Measurements from ENCODE around the gene GAL.

The GAL gene

GRCh38 chr11:68693484-68693882 is 9.1 kb downstream of the GAL start:
- Mint-ChIP-seq H3K9me3 (no peaks in the 10 kb centered on the region), H3K27me3 (peaks cover 26% of the 10 kb centered on the region), H3K27ac (no peak overlapping the region), H3K36me3 (ENCODE audit: low read depth) (no peaks in the 10 kb centered on the region), H3K4me3 (no peak overlapping the region), H3K4me1 (ENCODE audit: low read depth) (no peaks in the 10 kb centered on the region)
- intact Hi-C loops (cut with micrococcal nuclease), result no loop called here

GRCh38 chr11:68694431-68695297 is 10.3 kb downstream of the GAL start:
- no peaks in the 10 kb centered on the region for H3K4me1 Mint-ChIP-seq (ENCODE audit: low read depth)
- intact Hi-C loops (cut with micrococcal nuclease), result no loop called here
- H3K9me3 Mint-ChIP-seq, result no peaks in the 10 kb centered on the region
- H3K4me3 Mint-ChIP-seq, result no peak overlapping the region
- H3K27me3 Mint-ChIP-seq, result peaks cover 23% of the 10 kb centered on the region
- no peaks in the 10 kb centered on the region for H3K36me3 Mint-ChIP-seq (ENCODE audit: low read depth)
- no peak overlapping the region for H3K27ac Mint-ChIP-seq

GRCh38 chr11:68695531-68695930 is 11.2 kb downstream of the GAL start:
- H3K36me3 Mint-ChIP-seq (ENCODE audit: low read depth), result no peaks in the 10 kb centered on the region
- intact Hi-C loops (cut with micrococcal nuclease), result no loop called here
- peaks cover 15% of the 10 kb centered on the region for H3K27me3 Mint-ChIP-seq
- H3K4me1 Mint-ChIP-seq (ENCODE audit: low read depth), result no peaks in the 10 kb centered on the region
- H3K4me3 Mint-ChIP-seq, result no peak overlapping the region
- H3K9me3 Mint-ChIP-seq, result no peaks in the 10 kb centered on the region
- H3K27ac Mint-ChIP-seq, result no peak overlapping the region

GRCh38 chr11:68698993-68699392 is 14.6 kb downstream of the GAL start:
- Mint-ChIP-seq H3K27me3 (peaks cover 7% of the 10 kb centered on the region), H3K9me3 (no peaks in the 10 kb centered on the region), H3K4me1 (ENCODE audit: low read depth) (no peaks in the 10 kb centered on the region), H3K27ac (no peak overlapping the region), H3K36me3 (ENCODE audit: low read depth) (no peaks in the 10 kb centered on the region), H3K4me3 (no peak overlapping the region)
- intact Hi-C loops (cut with micrococcal nuclease), result no loop called here

GRCh38 chr11:68704887-68705286 is 20.5 kb downstream of the GAL start:
- H3K27me3 Mint-ChIP-seq, result peaks cover 3% of the 10 kb centered on the region
- no peak overlapping the region for H3K4me3 Mint-ChIP-seq
- H3K27ac Mint-ChIP-seq, result no peak overlapping the region
- peaks cover 5% of the 10 kb centered on the region for H3K4me1 Mint-ChIP-seq (ENCODE audit: low read depth)
- intact Hi-C loops (cut with micrococcal nuclease), result no loop called here
- H3K36me3 Mint-ChIP-seq (ENCODE audit: low read depth), result no peaks in the 10 kb centered on the region
- no peaks in the 10 kb centered on the region for H3K9me3 Mint-ChIP-seq

GRCh38 chr11:68707527-68707926 is 23.2 kb downstream of the GAL start:
- Mint-ChIP-seq H3K27ac (no peak overlapping the region), H3K36me3 (ENCODE audit: low read depth) (no peaks in the 10 kb centered on the region), H3K4me1 (ENCODE audit: low read depth) (peaks cover 5% of the 10 kb centered on the region), H3K4me3 (no peak overlapping the region), H3K27me3 (no peaks in the 10 kb centered on the region), H3K9me3 (no peaks in the 10 kb centered on the region)
- intact Hi-C loops (cut with micrococcal nuclease), result no loop called here

- intact Hi-C loops (cut with micrococcal nuclease), result no loop called here
- no peaks in the 10 kb centered on the region for H3K9me3 Mint-ChIP-seq
- no peaks in the 10 kb centered on the region for H3K36me3 Mint-ChIP-seq (ENCODE audit: low read depth)
- no peaks in the 10 kb centered on the region for H3K27me3 Mint-ChIP-seq
- no peak overlapping the region for H3K27ac Mint-ChIP-seq
- no peak overlapping the region for H3K4me3 Mint-ChIP-seq
- peaks cover 5% of the 10 kb centered on the region for H3K4me1 Mint-ChIP-seq (ENCODE audit: low read depth)
These were observed 24.7 kb downstream of the GAL start for GRCh38 chr11:68709062-68709461.

GRCh38 chr11:68710409-68710808 is 26.1 kb downstream of the GAL start:
- intact Hi-C loops (cut with micrococcal nuclease), result no loop called here
- peaks cover 5% of the 10 kb centered on the region for H3K4me1 Mint-ChIP-seq (ENCODE audit: low read depth)
- no peaks in the 10 kb centered on the region for H3K36me3 Mint-ChIP-seq (ENCODE audit: low read depth)
- H3K27me3 Mint-ChIP-seq, result no peaks in the 10 kb centered on the region
- H3K9me3 Mint-ChIP-seq, result no peaks in the 10 kb centered on the region
- H3K4me3 Mint-ChIP-seq, result no peak overlapping the region
- H3K27ac Mint-ChIP-seq, result no peak overlapping the region

- intact Hi-C loops (cut with micrococcal nuclease), result no loop called here
- Mint-ChIP-seq H3K36me3 (ENCODE audit: low read depth) (no peaks in the 10 kb centered on the region), H3K4me1 (ENCODE audit: low read depth) (peaks cover 5% of the 10 kb centered on the region), H3K27me3 (no peaks in the 10 kb centered on the region), H3K27ac (no peak overlapping the region), H3K4me3 (no peak overlapping the region), H3K9me3 (no peaks in the 10 kb centered on the region)
These were observed 26.8 kb downstream of the GAL start for GRCh38 chr11:68711114-68711513.

- no peak overlapping the region for H3K4me3 Mint-ChIP-seq
- H3K27ac Mint-ChIP-seq, result no peak overlapping the region
- H3K4me1 Mint-ChIP-seq (ENCODE audit: low read depth), result peaks cover 2% of the 10 kb centered on the region
- H3K27me3 Mint-ChIP-seq, result no peaks in the 10 kb centered on the region
- H3K36me3 Mint-ChIP-seq (ENCODE audit: low read depth), result no peaks in the 10 kb centered on the region
- intact Hi-C loops (cut with micrococcal nuclease), result no loop called here
- H3K9me3 Mint-ChIP-seq, result peaks cover 2% of the 10 kb centered on the region
These were observed 29.9 kb downstream of the GAL start for GRCh38 chr11:68714060-68714856.

GRCh38 chr11:68715456-68716122 is 31.2 kb downstream of the GAL start:
- Mint-ChIP-seq H3K4me3 (no peak overlapping the region), H3K9me3 (peaks cover 15% of the 10 kb centered on the region), H3K4me1 (ENCODE audit: low read depth) (no peaks in the 10 kb centered on the region), H3K27ac (no peak overlapping the region), H3K27me3 (no peaks in the 10 kb centered on the region), H3K36me3 (ENCODE audit: low read depth) (peaks cover 12% of the 10 kb centered on the region)
- intact Hi-C loops (cut with micrococcal nuclease), result no loop called here

- no peak overlapping the region for H3K4me3 Mint-ChIP-seq
- no peak overlapping the region for H3K27ac Mint-ChIP-seq
- intact Hi-C loops (cut with micrococcal nuclease), result no loop called here
- no peaks in the 10 kb centered on the region for H3K27me3 Mint-ChIP-seq
- peaks cover 22% of the 10 kb centered on the region for H3K9me3 Mint-ChIP-seq
- no peaks in the 10 kb centered on the region for H3K4me1 Mint-ChIP-seq (ENCODE audit: low read depth)
- H3K36me3 Mint-ChIP-seq (ENCODE audit: low read depth), result peaks cover 12% of the 10 kb centered on the region
These were observed 36.7 kb downstream of the GAL start for GRCh38 chr11:68721075-68721474.

- Mint-ChIP-seq H3K27ac (no peak overlapping the region), H3K27me3 (no peaks in the 10 kb centered on the region), H3K36me3 (ENCODE audit: low read depth) (peaks cover 12% of the 10 kb centered on the region), H3K9me3 (peaks cover 22% of the 10 kb centered on the region), H3K4me3 (no peak overlapping the region), H3K4me1 (ENCODE audit: low read depth) (no peaks in the 10 kb centered on the region)
- intact Hi-C loops (cut with micrococcal nuclease), result no loop called here
These were observed 37.8 kb downstream of the GAL start for GRCh38 chr11:68722143-68722542.

GRCh38 chr11:68724293-68724692 is 39.9 kb downstream of the GAL start:
- peaks cover 12% of the 10 kb centered on the region for H3K36me3 Mint-ChIP-seq (ENCODE audit: low read depth)
- H3K27me3 Mint-ChIP-seq, result no peaks in the 10 kb centered on the region
- H3K4me1 Mint-ChIP-seq (ENCODE audit: low read depth), result no peaks in the 10 kb centered on the region
- H3K4me3 Mint-ChIP-seq, result no peak overlapping the region
- intact Hi-C loops (cut with micrococcal nuclease), result no loop called here
- no peak overlapping the region for H3K27ac Mint-ChIP-seq
- H3K9me3 Mint-ChIP-seq, result peaks cover 19% of the 10 kb centered on the region
